Karpas-422 (cell line): ENCODE measurements around the gene DKKL1. TPM values are rescaled to one million over a fixed set of nuclear protein-coding genes. Genes with fewer than 3 reads are reported as not detected.

ENCODE experiments used
- total RNA-seq: library from RNA; depleted of rRNA; stranded (reverse); fragments of >200 nt; shearing (Covaris generic); gene quantifications from 2 replicates; pipeline ENCODE4 v1.2.3, GENCODE V29; 2014; ENCODE audit warnings: low replicate concordance; rRNA removed

Gene DKKL1
- total RNA-seq, 1 experiment from 2014 or later: not detected

Other genes with a start within 250 kb of the DKKL1 start
- gene LIN7B, start 249.5 kb upstream of the DKKL1 start, total RNA-seq: 6.4 and 23.4 TPM in 2 replicates
- 3.4 and 5.5 TPM in 2 replicates for gene C19orf73, start 244.7 kb upstream of the DKKL1 start, total RNA-seq
- 5.4 and 7.9 TPM in 2 replicates for gene PPFIA3, start 244.3 kb upstream of the DKKL1 start, total RNA-seq
- not detected in 2 replicates for gene HRC, start 208.5 kb upstream of the DKKL1 start, total RNA-seq
- gene TRPM4, start 206.1 kb upstream of the DKKL1 start, total RNA-seq: not detected in 2 replicates
- gene SLC6A16, start 38.7 kb upstream of the DKKL1 start, total RNA-seq: 16.9 and 42.6 TPM in 2 replicates
- 975 and 1,210 TPM in 2 replicates for gene CD37, start 28.5 kb upstream of the DKKL1 start, total RNA-seq
- gene TEAD2, start 1.5 kb upstream of the DKKL1 start, total RNA-seq: 2.9 and 5.5 TPM in 2 replicates
- gene KASH5, start 24.4 kb downstream of the DKKL1 start, total RNA-seq: 0.52 and 0.65 TPM in 2 replicates
- not detected in 2 replicates for gene PTH2, start 59.6 kb downstream of the DKKL1 start, total RNA-seq
- 0.18 and 0.34 TPM in 2 replicates for gene GFY, start 61.5 kb downstream of the DKKL1 start, total RNA-seq
- 0.47 and 0.63 TPM in 2 replicates for gene SLC17A7, start 77.7 kb downstream of the DKKL1 start, total RNA-seq
- gene PIH1D1, start 87.9 kb downstream of the DKKL1 start, total RNA-seq: 163 and 223 TPM in 2 replicates
- 15.9 and 83.3 TPM in 2 replicates for gene ALDH16A1, start 89.3 kb downstream of the DKKL1 start, total RNA-seq
- gene FLT3LG, start 110.3 kb downstream of the DKKL1 start, total RNA-seq: 18.8 and 19.3 TPM in 2 replicates
- 6,359 and 8,659 TPM in 2 replicates for gene RPL13A, start 123.7 kb downstream of the DKKL1 start, total RNA-seq
- gene RPS11, start 132.6 kb downstream of the DKKL1 start, total RNA-seq: 6,857 and 9,247 TPM in 2 replicates
- gene FCGRT, start 148.8 kb downstream of the DKKL1 start, total RNA-seq: 1.8 and 3.5 TPM in 2 replicates
- gene RCN3, start 164.1 kb downstream of the DKKL1 start, total RNA-seq: 0.22 TPM in 1 of 2 replicates, not detected in the other
- gene NOSIP, start 216.7 kb downstream of the DKKL1 start, total RNA-seq: 68.5 and 136 TPM in 2 replicates
- 1.3 and 3.8 TPM in 2 replicates for gene PRRG2, start 217.4 kb downstream of the DKKL1 start, total RNA-seq
- gene PRR12, start 227.3 kb downstream of the DKKL1 start, total RNA-seq: 8.7 and 12.8 TPM in 2 replicates